GM21390 (cell line): ENCODE results near the gene SHD.
"Not testable (repeated sequence)": the region's sequence is repeated elsewhere in the genome, so short reads cannot be mapped to it uniquely, and the experiment has no call there.

ENCODE experiments used
- ATAC-seq: cut with Tn5 transposase; IDR thresholded peaks from one replicate; pipeline ENCODE4 v1.9.1; 2021; ENCODE audit not compliant: unreplicated experiment

SHD gene

DNA sequence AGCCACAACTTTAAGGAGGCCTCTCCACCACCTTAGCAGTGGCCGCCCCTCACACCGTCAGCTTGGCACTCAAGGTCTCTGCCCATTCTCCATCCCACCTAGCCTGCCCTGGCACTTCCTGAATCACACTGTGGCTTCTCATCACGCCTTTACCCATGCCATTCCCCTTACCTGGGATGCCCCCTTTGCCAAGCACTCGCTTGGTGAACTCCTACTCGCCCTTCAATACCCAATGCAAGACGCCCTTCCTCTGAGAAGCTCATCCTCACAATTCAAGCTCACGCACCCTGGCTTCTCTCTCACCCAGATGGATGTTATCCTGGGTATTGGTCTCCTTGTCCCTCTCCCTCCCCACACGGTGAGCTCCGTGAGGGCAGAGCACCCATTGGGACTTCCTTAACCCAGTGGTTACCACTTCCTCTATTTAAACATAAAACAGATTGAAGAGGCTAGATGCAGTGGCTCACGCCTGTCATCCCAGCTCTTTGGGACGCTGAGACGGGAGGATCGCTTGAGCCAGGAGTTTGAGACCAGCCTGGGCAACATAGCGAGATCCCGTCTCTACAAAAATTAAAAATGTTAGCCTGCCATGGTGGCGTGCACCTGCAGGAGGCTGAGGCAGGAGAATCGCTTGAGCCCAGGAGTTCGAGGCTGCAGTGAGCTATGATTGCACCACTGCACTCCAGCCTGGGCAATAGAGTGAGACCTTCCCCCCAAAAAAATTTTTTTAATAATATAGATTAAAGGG lies 12.6 kb upstream of the SHD start:
- ATAC-seq, result no peak

DNA sequence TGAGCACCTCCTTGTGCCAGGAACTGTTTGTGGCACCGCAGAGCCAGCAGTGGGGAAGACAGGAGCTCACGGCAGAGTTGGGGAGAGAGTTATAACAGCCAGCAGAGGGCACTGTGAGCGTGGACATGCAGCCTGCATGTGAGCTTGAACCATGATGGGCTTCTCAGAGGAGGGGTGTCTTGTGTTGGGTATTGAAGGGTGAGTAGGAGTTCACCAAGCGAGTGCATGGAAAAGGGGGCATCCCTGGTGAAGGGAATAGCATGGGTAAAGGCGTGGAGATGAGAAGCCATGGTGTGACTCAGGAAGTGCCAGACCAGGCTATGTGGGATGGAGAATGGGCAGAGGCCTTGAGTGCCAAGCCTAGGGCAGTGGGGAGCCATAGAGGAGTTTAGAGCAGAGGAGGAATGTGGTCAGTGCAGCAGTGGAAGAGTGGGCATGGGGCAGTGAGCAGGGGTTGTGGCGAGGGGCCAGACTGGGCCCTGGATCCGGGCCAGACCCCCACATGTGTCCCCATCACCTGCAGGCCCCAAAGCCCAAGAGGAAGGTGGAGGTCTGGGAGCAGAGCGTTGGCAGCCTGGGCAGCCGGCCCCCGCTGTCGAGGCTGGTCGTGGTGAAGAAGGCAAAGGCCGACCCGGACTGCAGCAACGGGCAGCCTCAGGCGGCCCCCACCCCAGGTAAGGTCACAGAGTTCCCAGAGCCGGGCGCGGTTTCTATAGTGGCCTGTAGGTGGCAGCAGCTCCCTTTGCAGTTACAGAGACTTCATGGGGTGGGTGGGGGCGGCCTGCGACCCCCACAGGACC lies 11.8 kb upstream of the SHD start:
- no peak for ATAC-seq

- no peak for ATAC-seq
Measured at GRCh38 chr19:4267901-4268815, 10.9 kb upstream of the SHD start.

DNA sequence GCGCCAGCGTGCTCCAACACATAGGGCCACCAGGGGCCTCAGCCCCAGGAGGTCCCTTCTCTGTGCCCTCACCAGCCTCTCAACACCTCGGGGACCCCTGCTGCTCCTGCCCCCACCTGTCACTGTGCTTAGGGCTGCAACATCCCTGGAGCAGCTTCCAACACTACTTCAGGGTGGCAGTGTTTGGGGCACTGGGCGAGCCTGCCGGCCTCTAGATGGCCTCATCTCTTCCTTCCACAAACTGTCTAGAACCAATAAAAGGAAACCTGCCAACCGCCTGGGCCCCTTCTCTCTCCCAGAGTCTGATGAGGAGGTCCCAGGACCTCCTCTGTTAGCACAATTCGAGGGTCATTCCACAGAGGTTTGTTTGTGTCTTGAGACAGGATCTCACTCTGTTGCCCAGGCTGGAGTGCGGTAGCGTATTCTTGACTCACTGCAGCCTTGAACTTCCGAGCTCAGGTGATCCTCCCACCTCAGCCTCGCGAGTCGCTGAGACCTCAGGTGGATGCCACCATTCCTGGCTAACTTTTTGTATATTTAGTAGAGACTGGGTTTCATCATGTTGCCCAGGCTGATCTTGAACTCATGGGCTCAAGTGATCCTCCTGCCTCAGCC lies 10.1 kb upstream of the SHD start:
- no peak for ATAC-seq

- no peak for ATAC-seq
Measured at GRCh38 chr19:4272894-4273293, 6.2 kb upstream of the SHD start.

- not testable (repeated sequence) for ATAC-seq
Measured at GRCh38 chr19:4274321-4274686, 4.8 kb upstream of the SHD start.

GRCh38 chr19:4277191-4277696 lies 1.8 kb upstream of the SHD start:
- no peak for ATAC-seq

DNA sequence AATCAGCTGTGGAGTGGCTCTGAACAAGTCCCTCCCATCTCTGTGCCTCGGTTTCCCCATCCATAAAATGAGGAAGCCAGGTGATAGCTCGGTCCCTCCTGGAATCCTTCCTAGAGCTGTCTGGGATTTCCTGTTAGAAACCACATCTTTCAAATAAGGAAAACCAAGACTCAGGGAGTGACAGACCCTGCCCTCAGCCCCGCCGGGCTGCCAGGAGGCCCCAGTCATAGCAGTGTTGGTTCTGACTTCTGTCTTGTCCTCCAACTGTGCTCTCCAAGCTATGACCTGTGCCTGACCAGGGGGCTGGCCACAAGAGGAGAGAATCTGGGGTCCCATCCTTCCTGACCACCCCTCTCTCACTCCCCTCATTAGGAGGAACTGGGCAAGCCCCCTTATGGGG lies 1.1 kb upstream of the SHD start:
- no peak for ATAC-seq

DNA sequence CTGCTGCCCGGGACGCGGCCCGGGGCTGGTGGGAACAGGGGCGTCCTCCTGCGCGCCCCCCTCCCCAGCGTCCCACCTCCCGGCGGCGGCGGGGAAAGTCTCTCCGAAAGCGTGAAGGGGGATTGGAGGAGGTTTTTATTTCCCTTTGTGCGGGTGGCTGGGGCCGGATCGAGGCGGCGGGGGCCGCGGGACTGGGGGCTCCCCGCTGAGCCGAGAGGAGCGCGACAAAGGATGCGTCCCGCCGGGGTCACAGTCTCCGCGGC lies 132 bp downstream of the SHD start:
- no peak for ATAC-seq

DNA sequence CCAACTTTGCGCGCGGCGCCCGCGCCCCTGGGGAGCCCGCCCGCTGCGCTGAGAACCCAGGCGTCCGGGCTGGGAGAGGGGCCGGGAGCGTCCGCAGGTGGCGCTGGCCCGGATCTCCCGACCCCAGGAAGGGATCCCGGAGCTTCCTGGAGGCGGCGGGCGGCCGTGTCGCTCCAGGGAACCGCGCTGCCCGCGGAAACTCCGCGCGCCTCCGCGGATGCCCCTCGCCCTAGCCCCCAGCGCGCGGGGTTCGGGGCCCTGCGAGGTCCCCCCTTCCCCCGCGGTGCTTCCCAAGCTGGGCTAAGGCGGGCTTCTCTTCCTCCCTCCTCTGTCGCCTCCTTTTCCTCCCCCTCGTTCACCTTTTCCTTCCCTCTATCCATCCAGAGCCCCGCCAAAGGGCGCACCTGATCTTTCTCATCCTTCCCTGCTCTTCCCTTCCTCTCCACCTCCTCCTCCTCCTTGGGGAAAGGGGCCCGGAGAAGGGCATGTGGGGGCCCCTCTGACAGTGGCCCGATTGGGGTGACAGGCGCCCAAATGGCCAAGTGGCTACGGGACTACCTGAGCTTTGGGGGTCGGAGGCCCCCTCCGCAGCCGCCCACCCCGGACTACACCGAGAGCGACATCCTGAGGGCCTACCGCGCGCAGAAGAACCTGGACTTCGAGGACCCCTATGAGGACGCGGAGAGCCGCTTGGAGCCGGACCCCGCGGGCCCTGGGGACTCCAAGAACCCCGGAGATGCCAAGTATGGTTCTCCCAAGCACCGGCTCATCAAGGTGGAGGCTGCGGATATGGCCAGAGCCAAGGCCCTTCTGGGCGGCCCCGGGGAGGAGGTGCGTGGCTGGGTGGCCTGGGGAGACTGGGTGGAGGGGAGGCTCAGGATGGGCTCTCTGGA lies 710 bp downstream of the SHD start:
- no peak for ATAC-seq

DNA sequence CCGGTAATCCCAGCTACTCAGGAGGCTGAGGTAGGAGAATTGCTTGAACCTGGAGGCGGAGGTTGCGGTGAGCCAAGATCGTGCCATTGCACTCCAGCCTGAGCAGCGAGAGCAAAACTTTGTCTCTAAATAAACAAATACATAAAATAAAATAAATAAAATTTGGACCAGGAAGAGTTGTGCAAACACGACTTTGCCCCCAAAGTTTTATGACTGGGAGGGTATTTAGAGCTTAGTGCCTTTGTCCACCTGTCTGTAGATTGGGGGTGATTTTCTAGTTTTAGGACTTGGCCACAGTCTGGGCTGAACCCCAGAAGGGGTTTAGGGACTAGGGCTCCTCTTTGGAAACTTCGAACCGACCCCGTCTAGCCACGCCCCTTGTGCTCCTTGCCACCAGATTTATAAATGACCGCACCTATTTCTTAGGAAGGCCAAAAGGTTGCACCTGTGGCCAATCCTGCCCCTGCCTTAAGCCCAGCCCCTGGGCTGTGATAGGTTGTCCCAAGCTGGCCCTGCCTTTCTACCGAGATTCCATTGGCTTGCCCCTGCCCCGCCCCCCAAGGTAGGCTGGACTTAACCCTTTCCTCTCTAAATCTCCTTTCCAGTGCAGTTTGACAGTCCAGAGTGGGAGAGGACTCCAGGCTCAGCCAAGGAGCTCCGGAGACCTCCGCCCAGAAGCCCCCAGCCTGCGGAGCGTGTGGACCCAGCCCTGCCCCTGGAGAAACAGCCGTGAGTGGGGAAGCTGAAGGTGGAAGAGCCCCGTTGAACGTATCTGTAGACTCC lies 5.3 kb downstream of the SHD start:
- no peak for ATAC-seq

DNA sequence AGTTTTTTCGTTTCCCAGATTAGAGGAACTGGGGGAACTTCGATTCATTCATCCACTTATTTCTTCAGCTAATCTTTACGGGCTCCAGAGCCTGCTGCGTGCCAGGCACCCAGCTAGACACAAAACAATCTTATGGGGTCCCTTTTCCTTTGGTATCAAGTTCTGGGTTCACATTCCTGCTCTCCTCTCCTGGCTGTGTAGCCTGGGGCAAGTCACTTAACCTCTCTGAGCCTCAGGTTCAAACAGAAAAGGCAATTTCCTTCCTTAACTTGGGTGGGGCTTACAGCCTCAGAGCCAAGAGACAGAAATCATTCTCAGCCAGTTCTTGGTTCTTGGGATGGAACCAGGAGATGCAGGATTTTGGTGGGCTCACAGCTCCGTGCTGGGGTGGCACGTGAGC lies 5.9 kb downstream of the SHD start:
- ATAC-seq, result no peak

- ATAC-seq, result not testable (repeated sequence)
Measured at GRCh38 chr19:4286141-4286540, 7.1 kb downstream of the SHD start.

DNA sequence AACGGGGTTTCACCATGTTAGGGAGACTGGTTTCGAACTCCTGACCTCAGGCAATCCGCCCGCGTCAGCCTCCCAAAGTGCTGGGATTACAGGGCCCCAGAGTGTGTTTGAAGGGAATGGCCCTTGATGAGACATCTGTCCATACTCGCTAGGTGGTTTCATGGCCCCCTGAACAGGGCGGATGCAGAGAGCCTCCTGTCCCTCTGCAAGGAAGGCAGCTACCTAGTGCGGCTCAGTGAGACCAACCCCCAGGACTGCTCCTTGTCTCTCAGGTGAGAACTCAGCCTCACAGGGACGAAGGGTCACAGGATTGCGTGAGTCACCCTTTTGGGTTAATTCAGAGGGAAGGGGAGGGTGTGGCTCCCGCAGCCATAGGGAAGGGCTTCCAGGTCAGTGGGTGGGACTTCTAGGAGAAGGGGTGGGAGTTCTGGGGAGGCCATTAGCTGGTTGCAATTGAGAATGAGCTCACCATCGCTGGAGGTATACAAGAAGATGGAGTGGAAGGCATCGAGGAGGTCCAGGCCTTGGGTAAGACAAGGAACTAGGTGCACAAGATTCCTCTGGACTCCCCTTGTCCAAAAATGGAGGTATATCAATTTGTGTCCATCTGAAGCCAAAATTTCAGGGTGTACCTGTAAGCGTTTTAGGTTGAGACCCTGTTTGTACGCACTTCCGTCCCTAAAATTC lies 9.2 kb downstream of the SHD start:
- ATAC-seq, result no peak

DNA sequence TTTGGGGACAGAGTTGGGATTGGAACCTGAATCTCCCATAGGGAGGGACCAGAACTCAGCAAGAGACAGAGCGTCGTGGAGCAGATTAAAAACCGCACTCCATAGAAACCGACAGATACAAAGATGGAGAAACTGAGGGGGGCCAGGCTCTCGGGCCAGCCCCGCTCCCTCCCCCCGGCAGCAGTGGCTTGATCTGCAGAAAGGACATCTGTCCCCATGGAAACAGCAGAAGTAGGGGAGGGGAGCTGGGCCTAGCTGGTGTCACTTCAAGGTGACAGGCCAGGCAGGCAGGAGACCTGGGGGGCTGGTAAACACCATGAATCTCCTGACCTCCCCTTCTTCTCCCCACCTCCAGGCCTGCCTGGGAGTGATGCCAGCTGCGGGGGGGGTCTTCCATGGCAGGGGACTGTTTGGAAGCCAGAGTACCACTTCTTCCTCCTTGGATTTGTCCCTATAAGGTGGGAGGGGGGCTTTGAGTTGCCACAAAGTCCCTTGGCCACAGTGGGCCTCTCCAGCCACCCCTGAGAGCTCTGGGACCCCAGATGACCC lies 12.2 kb downstream of the SHD start:
- ATAC-seq, result no peak

- ATAC-seq, result no peak
Measured at GRCh38 chr19:4292515-4292914, 13.4 kb downstream of the SHD start.

DNA sequence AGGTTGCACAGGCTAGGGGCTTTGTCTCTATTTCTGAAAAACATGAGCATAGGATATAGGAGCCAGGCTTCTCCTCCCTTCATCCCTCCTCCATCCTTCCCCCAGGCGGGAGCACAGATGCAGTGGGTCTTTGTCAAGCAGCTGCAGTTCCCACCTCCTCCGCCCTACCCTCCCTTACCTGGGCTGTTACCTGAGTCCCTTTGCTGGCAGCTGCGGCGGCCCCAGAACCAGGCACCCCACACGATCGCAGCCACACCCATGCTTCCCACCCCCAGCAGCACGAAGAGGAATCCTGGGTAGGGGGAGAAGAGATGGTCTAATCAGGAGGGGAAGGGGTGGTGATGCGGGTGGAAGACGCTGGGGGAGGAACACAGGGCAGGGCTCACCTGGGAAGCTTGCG lies 15.3 kb downstream of the SHD start:
- ATAC-seq, result no peak

DNA sequence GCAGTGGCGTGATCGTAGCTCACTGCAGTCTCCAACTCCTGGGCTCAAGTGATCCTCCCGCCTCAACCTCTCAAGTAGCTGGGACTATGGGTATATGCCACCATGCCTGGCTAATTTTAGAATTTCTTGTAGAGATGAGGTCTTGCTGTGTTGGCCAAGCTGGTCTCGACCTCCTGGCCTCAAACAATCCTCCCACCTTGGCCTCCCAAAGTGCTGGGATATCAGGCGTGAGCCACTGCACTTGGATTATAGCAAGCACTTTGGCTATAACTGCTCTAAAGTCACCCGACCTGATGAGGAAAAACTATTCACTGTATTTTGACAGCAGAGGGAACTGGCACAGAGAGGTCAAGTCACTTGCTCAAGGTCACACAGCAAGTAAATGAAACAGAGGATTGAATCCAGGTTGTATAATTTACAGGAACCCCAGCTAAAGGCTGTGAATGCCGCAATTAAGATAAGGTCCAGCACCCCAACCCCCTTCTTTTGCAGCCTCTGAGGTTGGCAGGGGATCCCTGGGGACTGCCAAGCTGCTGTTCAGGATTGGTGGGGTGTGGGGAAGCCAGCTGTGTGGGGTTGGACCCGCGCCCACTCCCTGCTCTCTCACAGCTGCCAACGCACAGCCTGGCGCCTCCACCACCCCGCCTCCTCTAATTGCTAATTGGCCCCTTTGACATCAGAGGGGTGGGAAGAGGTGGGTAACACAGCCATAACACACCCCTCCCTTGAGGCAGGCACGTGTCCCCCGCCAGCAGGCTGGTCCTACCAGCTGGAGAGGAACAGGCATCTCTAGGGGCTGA lies 17.1 kb downstream of the SHD start:
- no peak for ATAC-seq
